ENCODE measurements around the gene PRDM16. TPM values are rescaled to one million over a fixed set of nuclear protein-coding genes. Genes with fewer than 3 reads are reported as not detected.

Gene PRDM16
- total RNA-seq, 1 experiment from 2014 or later = 0.17 TPM

DNA sequence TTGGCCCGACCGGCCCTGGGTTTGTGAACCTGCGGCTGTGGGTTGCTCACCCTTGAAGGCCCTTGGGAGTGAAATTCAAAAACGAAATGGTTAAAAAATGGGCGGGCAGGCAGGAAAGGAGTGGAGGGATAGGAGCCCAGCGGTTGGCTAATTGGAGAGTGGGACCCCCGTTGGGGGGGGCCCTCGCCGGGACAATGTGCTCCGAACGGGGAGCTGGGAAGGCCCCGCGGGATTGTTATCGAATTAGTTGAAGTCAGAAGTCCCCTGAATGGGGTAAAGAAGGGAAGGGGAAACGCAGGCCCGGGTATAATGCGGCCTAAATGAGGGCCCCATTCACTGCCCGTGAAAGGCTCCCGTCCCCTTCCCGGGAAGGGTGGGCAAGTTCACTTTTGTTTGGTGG lies 135.7 kb downstream of the PRDM16 start:
- Histone ChIP-seq H2AFZ (ENCODE audit: low read length) (no peak overlapping the region), H3K79me2 (ENCODE audit: insufficient read depth, low read length) (no peaks in the 10 kb centered on the region), H3K4me1 (ENCODE audit: insufficient read depth, low read length) (no peaks in the 10 kb centered on the region), H3K4ac (ENCODE audit: low read depth, low read length) (no peak overlapping the region), H3K27ac (ENCODE audit: insufficient read length, low read depth, low read length) (no peak overlapping the region), H3K27me3 (ENCODE audit: insufficient read depth, low read length) (no peaks in the 10 kb centered on the region), H4K5ac (ENCODE audit: insufficient read length, low read depth, low read length) (no peak overlapping the region), H3K4me2 (ENCODE audit: insufficient read depth, insufficient read length, low read length) (no peak overlapping the region), H3K23ac (ENCODE audit: insufficient read length, low read depth, low read length) (no peak overlapping the region), H3K56ac (ENCODE audit: insufficient read length, low read depth, low read length) (no peak overlapping the region), H3T11ph (ENCODE audit: low read length) (no peak overlapping the region), H4K8ac (replicated peaks; ENCODE audit: insufficient read length, low read depth, low read length) (no peak overlapping the region), H3K9ac (ENCODE audit: extremely low read depth, insufficient read length, low read length) (no peak overlapping the region), H3K9me3 (ENCODE audit: control insufficient read depth, low read depth, low read length) (no peaks in the 10 kb centered on the region), H4K20me1 (ENCODE audit: control insufficient read depth, insufficient read depth, insufficient read length) (no peaks in the 10 kb centered on the region), H2BK15ac (ENCODE audit: low read depth, low read length) (no peak overlapping the region), H2BK5ac (ENCODE audit: insufficient read length, low read length) (no peak overlapping the region), H2AK5ac (ENCODE audit: insufficient read length, low read length) (no peak overlapping the region), H2BK12ac (ENCODE audit: insufficient read length, low read depth, low read length) (no peak overlapping the region), H3K14ac (ENCODE audit: insufficient read depth, low read length) (no peak overlapping the region), H3K79me1 (ENCODE audit: insufficient read depth, low read depth, low read length, poor library complexity, severe bottlenecking) (no peaks in the 10 kb centered on the region), H2BK120ac (ENCODE audit: low read depth, low read length, poor library complexity, severe bottlenecking) (no peak overlapping the region), H4K91ac (ENCODE audit: insufficient read length, low read depth, low read length) (no peak overlapping the region), H2BK20ac (ENCODE audit: low read depth, low read length, poor library complexity, severe bottlenecking) (no peak overlapping the region), H3K23me2 (ENCODE audit: insufficient read length, low read depth, low read length, poor library complexity, severe bottlenecking) (peaks cover 4% of the 10 kb centered on the region), H3K18ac (ENCODE audit: insufficient read length, low read depth, low read length) (no peak overlapping the region)
- H3K9me3 Mint-ChIP-seq = no peaks in the 10 kb centered on the region; a peak in 1 of 5 replicates
- peaks cover 3 to 22% of the 10 kb centered on the region in 2 experiments for H3K4me1 Mint-ChIP-seq
- no CpG with 5 or more reads among the region's 20 CpGs for WGBS (ENCODE audit: extremely low coverage, insufficient read length, low lambda C conversion rate)
- no peaks in the 10 kb centered on the region; the same call in none of the 2 replicates for H3K27me3 Mint-ChIP-seq (ENCODE audit: low read depth)
- DNase-seq = no peak
- H3K4me3 Mint-ChIP-seq = no peak overlapping the region
- peak overlapping the region in 2 of 3 experiments; percentile 38 to 80; a peak in 4 of 7 replicates for H3K27ac Mint-ChIP-seq
- TF ChIP-seq, protein P1, sequence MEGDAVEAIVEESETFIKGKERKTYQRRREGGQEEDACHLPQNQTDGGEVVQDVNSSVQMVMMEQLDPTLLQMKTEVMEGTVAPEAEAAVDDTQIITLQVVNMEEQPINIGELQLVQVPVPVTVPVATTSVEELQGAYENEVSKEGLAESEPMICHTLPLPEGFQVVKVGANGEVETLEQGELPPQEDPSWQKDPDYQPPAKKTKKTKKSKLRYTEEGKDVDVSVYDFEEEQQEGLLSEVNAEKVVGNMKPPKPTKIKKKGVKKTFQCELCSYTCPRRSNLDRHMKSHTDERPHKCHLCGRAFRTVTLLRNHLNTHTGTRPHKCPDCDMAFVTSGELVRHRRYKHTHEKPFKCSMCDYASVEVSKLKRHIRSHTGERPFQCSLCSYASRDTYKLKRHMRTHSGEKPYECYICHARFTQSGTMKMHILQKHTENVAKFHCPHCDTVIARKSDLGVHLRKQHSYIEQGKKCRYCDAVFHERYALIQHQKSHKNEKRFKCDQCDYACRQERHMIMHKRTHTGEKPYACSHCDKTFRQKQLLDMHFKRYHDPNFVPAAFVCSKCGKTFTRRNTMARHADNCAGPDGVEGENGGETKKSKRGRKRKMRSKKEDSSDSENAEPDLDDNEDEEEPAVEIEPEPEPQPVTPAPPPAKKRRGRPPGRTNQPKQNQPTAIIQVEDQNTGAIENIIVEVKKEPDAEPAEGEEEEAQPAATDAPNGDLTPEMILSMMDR (conservative IDR thresholded peaks at IDR 0.05) = no peak
- H3K36me3 Mint-ChIP-seq (ENCODE audit: insufficient read depth in 1 of 3, low read depth in 3 of 3) = no peaks in the 10 kb centered on the region

Data from H9 (cell line).